Measurements from ENCODE around the gene PHOX2A. TPM values are rescaled to one million over a fixed set of nuclear protein-coding genes. Genes with fewer than 3 reads are reported as not detected.

Gene PHOX2A
- polyA plus RNA-seq, 3 donors: not detected

DNA sequence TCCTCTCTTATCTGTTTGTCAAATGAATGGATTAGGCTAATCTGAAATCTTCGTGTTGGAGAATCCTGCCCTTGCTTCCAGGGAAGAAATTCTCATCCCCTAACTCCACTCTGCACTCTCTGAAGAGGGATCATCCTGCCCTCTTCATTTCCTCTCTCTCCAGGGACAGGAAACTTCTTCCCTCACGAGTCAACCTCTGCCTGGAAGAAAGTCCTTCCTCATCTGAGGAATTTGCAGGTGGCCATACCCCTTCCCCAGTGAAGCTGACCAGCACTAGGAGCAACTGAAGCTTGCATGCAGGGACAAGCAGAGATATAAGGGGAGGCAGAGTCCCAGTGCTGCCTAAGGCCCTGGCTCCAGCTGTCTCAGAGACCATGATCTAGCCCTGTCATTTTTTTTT, 3.6 kb upstream of the PHOX2A start:
- Histone ChIP-seq H3K9me3 (replicated peaks in 1 of 2; ENCODE audit: control insufficient read depth in 1 of 2, insufficient read depth in 1 of 2, low read length in 2 of 2) (peaks cover 0 to 26% of the 10 kb centered on the region in 2 donors), H3K36me3 (replicated peaks in 1 of 2; ENCODE audit: control insufficient read depth in 1 of 2, insufficient read depth in 2 of 2, low read length in 2 of 2) (no peaks in the 10 kb centered on the region), H3K4me2 (replicated peaks; ENCODE audit: extremely low read depth, low read length, poor library complexity, severe bottlenecking) (no peak overlapping the region), H3K4me1 (ENCODE audit: control insufficient read depth in 1 of 2, insufficient read depth in 2 of 2, low read length in 2 of 2) (peaks cover 0 to 4% of the 10 kb centered on the region in 2 donors), H3K79me2 (ENCODE audit: insufficient read depth, low read length) (no peaks in the 10 kb centered on the region), H3K4me3 (replicated peaks in 1 of 3; ENCODE audit: low read depth in 2 of 3, low read length in 3 of 3) (no peak overlapping the region), H2AFZ (ENCODE audit: insufficient read depth, low read depth, low read length, poor library complexity, severe bottlenecking) (no peak overlapping the region), H3K27ac (ENCODE audit: low read depth in 1 of 2, low read length in 2 of 2) (no peak overlapping the region), H3K27me3 (ENCODE audit: control insufficient read depth in 2 of 2, insufficient read depth in 2 of 2, low read length in 2 of 2) (peaks cover 45 to 70% of the 10 kb centered on the region in 2 donors), H4K20me1 (ENCODE audit: insufficient read depth, low read length) (no peaks in the 10 kb centered on the region), H3K9ac (ENCODE audit: insufficient read depth, low read length, poor library complexity, severe bottlenecking) (no peak overlapping the region)
- Mint-ChIP-seq H3K9me3 (peaks cover 0 to 18% (median 9%) of the 10 kb centered on the region in 7 donors), H3K4me3 (no peak overlapping the region), H3K36me3 (peaks cover 0 to 14% of the 10 kb centered on the region in 2 donors), H3K4me1 (peaks cover 11% of the 10 kb centered on the region), H3K27ac (no peak overlapping the region), H3K27me3 (ENCODE audit: low read depth in 3 of 3) (peaks cover 33 to 41% (median 35%) of the 10 kb centered on the region in 3 donors)
- no peak for DNase-seq
- WGBS (ENCODE audit: insufficient coverage): no CpG with 5 or more reads among the region's 2 CpGs
- intact Hi-C loops (cut with micrococcal nuclease): no loop called here
- TF ChIP-seq, protein P1, sequence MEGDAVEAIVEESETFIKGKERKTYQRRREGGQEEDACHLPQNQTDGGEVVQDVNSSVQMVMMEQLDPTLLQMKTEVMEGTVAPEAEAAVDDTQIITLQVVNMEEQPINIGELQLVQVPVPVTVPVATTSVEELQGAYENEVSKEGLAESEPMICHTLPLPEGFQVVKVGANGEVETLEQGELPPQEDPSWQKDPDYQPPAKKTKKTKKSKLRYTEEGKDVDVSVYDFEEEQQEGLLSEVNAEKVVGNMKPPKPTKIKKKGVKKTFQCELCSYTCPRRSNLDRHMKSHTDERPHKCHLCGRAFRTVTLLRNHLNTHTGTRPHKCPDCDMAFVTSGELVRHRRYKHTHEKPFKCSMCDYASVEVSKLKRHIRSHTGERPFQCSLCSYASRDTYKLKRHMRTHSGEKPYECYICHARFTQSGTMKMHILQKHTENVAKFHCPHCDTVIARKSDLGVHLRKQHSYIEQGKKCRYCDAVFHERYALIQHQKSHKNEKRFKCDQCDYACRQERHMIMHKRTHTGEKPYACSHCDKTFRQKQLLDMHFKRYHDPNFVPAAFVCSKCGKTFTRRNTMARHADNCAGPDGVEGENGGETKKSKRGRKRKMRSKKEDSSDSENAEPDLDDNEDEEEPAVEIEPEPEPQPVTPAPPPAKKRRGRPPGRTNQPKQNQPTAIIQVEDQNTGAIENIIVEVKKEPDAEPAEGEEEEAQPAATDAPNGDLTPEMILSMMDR (IDR thresholded peaks at IDR 0.05): no peak

DNA sequence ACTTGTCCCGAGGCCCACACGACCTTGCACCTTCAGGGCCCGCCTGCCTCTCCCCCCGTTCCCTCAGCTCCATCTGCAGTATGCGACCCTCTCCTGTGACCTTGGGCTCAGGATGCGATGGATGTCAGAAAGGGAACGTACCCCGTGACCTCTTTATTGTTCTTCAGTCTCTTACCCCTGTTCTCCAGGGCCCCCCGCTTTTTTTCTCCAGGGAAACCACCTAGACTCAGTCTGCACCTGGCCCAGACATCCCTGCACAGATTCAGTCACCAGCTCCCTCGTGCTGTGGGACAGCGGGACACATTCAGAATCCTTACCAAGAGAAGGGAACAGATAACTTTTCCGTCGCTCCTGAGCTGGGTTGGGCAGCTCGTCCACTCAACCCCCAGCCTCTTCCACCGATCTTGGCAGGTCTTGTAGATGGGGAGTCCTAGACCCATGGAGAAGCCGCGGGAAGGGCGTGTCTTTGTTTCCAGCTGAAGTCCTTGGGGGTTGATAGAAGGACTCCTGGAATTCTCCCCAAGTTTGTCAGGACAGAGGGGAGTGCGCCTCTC, 1.4 kb upstream of the PHOX2A start:
- H3K79me2 ChIP-seq (ENCODE audit: insufficient read depth, low read length): no peaks in the 10 kb centered on the region
- TF ChIP-seq, protein P1 (IDR thresholded peaks at IDR 0.05): no peak
- H3K36me3 Mint-ChIP-seq: peaks cover 7 to 20% of the 10 kb centered on the region in 2 donors

More for the DNA sequence above, 1.4 kb upstream of the PHOX2A start:
- Mint-ChIP-seq H3K4me1 (peaks cover 31% of the 10 kb centered on the region), H3K27me3 (ENCODE audit: low read depth in 3 of 3) (peaks cover 44 to 56% (median 46%) of the 10 kb centered on the region in 3 donors), H3K4me3 (no peak overlapping the region), H3K9me3 (peaks cover 7 to 33% (median 14%) of the 10 kb centered on the region in 7 donors), H3K27ac (no peak overlapping the region)
- Histone ChIP-seq H2AFZ (ENCODE audit: insufficient read depth, low read depth, low read length, poor library complexity, severe bottlenecking) (no peak overlapping the region), H3K27me3 (ENCODE audit: control insufficient read depth in 2 of 2, insufficient read depth in 2 of 2, low read length in 2 of 2) (peaks cover 64 to 81% of the 10 kb centered on the region in 2 donors), H3K36me3 (replicated peaks in 1 of 2; ENCODE audit: control insufficient read depth in 1 of 2, insufficient read depth in 2 of 2, low read length in 2 of 2) (no peaks in the 10 kb centered on the region), H3K9ac (ENCODE audit: insufficient read depth, low read length, poor library complexity, severe bottlenecking) (no peak overlapping the region), H3K4me3 (replicated peaks in 1 of 3; ENCODE audit: low read depth in 2 of 3, low read length in 3 of 3) (no peak overlapping the region), H4K20me1 (ENCODE audit: insufficient read depth, low read length) (peaks cover 2% of the 10 kb centered on the region), H3K4me2 (replicated peaks; ENCODE audit: extremely low read depth, low read length, poor library complexity, severe bottlenecking) (no peak overlapping the region), H3K4me1 (ENCODE audit: control insufficient read depth in 1 of 2, insufficient read depth in 2 of 2, low read length in 2 of 2) (peaks cover 7 to 14% of the 10 kb centered on the region in 2 donors), H3K9me3 (replicated peaks in 1 of 2; ENCODE audit: control insufficient read depth in 1 of 2, insufficient read depth in 1 of 2, low read length in 2 of 2) (peaks cover 0 to 35% of the 10 kb centered on the region in 2 donors), H3K27ac (ENCODE audit: low read depth in 1 of 2, low read length in 2 of 2) (no peak overlapping the region)
- WGBS (ENCODE audit: insufficient coverage): 21% methylated on average over 6 of the region's 19 CpGs
- intact Hi-C loops (cut with micrococcal nuclease): no loop called here
- no peak for DNase-seq
